Smooth muscle cell (in vitro differentiated cells): ENCODE measurements around the gene DPY30. TPM values are rescaled to one million over a fixed set of nuclear protein-coding genes. Genes with fewer than 3 reads are reported as not detected.

ENCODE experiments used
- DNase-seq: peaks from one replicate; lab custom pipeline; 2025; ENCODE audit not compliant: unreplicated experiment; lab: John Stamatoyannopoulos, UW
- H2AFZ ChIP-seq: fragments of 200-600 bp; sonication (generic); 2 replicates; pipeline ENCODE4 v1.6.0; 2016; ENCODE audit warnings: antibody characterized with exemption, low read depth, mild to moderate bottlenecking
- H3F3A ChIP-seq: fragments of 200-600 bp; sonication (generic); 2 replicates; pipeline ENCODE4 v1.6.0; 2017; ENCODE audit warnings: antibody characterized with exemption, low read depth
- H3K27ac ChIP-seq: fragments of 200-600 bp; sonication (generic); 2 replicates; pipeline ENCODE4 v1.5.1; 2016; ENCODE audit warnings: low read depth, mild to moderate bottlenecking
- H3K27me3 ChIP-seq: fragments of 200-600 bp; sonication (generic); 2 replicates; pipeline ENCODE4 v1.6.1; 2016; ENCODE audit warnings: low read depth, mild to moderate bottlenecking
- H3K36me3 ChIP-seq: fragments of 200-600 bp; sonication (generic); 2 replicates; pipeline ENCODE4 v1.5.1; 2016; ENCODE audit warnings: low read depth
- H3K4me1 ChIP-seq: fragments of 200-600 bp; sonication (generic); 2 replicates; pipeline ENCODE4 v1.5.1; 2016; ENCODE audit warnings: low read depth
- H3K4me2 ChIP-seq: fragments of 200-600 bp; sonication (generic); 2 replicates; pipeline ENCODE4 v1.6.0; 2016; ENCODE audit warnings: mild to moderate bottlenecking
- H3K4me3 ChIP-seq: fragments of 200-600 bp; sonication (generic); 2 replicates; pipeline ENCODE4 v1.5.1; 2016; ENCODE audit warnings: mild to moderate bottlenecking
- H3K79me2 ChIP-seq: fragments of 200-600 bp; sonication (generic); 2 replicates; pipeline ENCODE4 v1.6.0; 2016; ENCODE audit warnings: low read depth, mild to moderate bottlenecking
- H3K9ac ChIP-seq: fragments of 200-600 bp; sonication (generic); 2 replicates; pipeline ENCODE4 v1.6.0; 2016; ENCODE audit warnings: low read depth
- H3K9me3 ChIP-seq: fragments of 200-600 bp; sonication (generic); replicated peaks from 2 replicates; pipeline ENCODE4 v1.5.1; 2016; ENCODE audit warnings: low read depth
- H4K20me1 ChIP-seq: fragments of 200-600 bp; sonication (generic); 2 replicates; pipeline ENCODE4 v1.6.0; 2016; ENCODE audit warnings: low read depth
- CTCF ChIP-seq: fragments of 200-600 bp; sonication (generic); IDR thresholded peaks from 2 replicates; pipeline ENCODE4 v1.5.1; 2017; ENCODE audit warnings: borderline replicate concordance, mild to moderate bottlenecking, antibody characterized with exemption; ENCODE audit not compliant: insufficient read depth, poor library complexity, severe bottlenecking
- WGBS: methylation state at CpG from one replicate; pipeline ENCODE4 v1.1.7; 2016; ENCODE audit warnings: low lambda C conversion rate; 5-methylcytosine and 5-hydroxymethylcytosine counted together
- polyA plus RNA-seq: library from polyadenylated mRNA; unstranded; fragments of >200 nt; fragmentation: Nextera tagmentation; extraction: Ambion mirVana; gene quantifications from 2 replicates; pipeline ENCODE4 v1.2.1, GENCODE V29; 2016
- total RNA-seq: library from RNA; depleted of rRNA; stranded (reverse); fragments of >200 nt; gene quantifications from 2 replicates; pipeline ENCODE4 v1.2.3, GENCODE V29; 2014

The DPY30 gene
- total and polyA plus RNA-seq, 2 experiments from 2014 or later: 97.4 to 103 TPM

GRCh38 chr2:31979018-31979417, 60.6 kb downstream of the DPY30 start:
- Histone ChIP-seq H3K4me3 (no peak overlapping the region), H3K9ac (no peak overlapping the region), H2AFZ (no peak overlapping the region), H3K9me3 (no peaks in the 10 kb centered on the region), H3K4me2 (no peak overlapping the region), H3K79me2 (peaks cover 100% of the 10 kb centered on the region), H3K4me1 (peaks cover 4% of the 10 kb centered on the region), H3F3A (no peaks in the 10 kb centered on the region), H3K36me3 (no peaks in the 10 kb centered on the region), H4K20me1 (peaks cover 90% of the 10 kb centered on the region), H3K27ac (no peak overlapping the region), H3K27me3 (no peaks in the 10 kb centered on the region)
- DNase-seq: no peak
- 93% methylated on average over 3 of the region's 3 CpGs for WGBS
- TF ChIP-seq CTCF: no peak

GRCh38 chr2:31978436-31978835, 61.2 kb downstream of the DPY30 start:
- Histone ChIP-seq H3K4me3 (no peak overlapping the region), H3K9ac (no peak overlapping the region), H3F3A (no peaks in the 10 kb centered on the region), H3K4me1 (peaks cover 4% of the 10 kb centered on the region), H2AFZ (no peak overlapping the region), H3K27ac (no peak overlapping the region), H3K27me3 (no peaks in the 10 kb centered on the region), H3K9me3 (no peaks in the 10 kb centered on the region), H4K20me1 (peaks cover 90% of the 10 kb centered on the region), H3K79me2 (peaks cover 100% of the 10 kb centered on the region), H3K4me2 (no peak overlapping the region), H3K36me3 (no peaks in the 10 kb centered on the region)
- WGBS: 97% methylated on average over 6 of the region's 6 CpGs
- no peak for DNase-seq
- no peak for TF ChIP-seq CTCF

Other genes starting within 250 kb of the DPY30 start
- 33.4 and 52.6 TPM in 2 replicates for gene MEMO1, start 28.8 kb downstream of the DPY30 start, total RNA-seq
- gene MEMO1, start 28.8 kb downstream of the DPY30 start, polyA plus RNA-seq: 32.2 and 38.2 TPM in 2 replicates
- gene SPAST, start 23.8 kb upstream of the DPY30 start, total RNA-seq: 20.4 and 24.4 TPM in 2 replicates
- gene SPAST, start 23.8 kb upstream of the DPY30 start, polyA plus RNA-seq: 5.0 and 6.2 TPM in 2 replicates
- gene SLC30A6, start 126.1 kb upstream of the DPY30 start, total RNA-seq: 27.8 and 28.9 TPM in 2 replicates
- gene SLC30A6, start 126.1 kb upstream of the DPY30 start, polyA plus RNA-seq: 10.5 and 12.8 TPM in 2 replicates
- gene NLRC4, start 225.1 kb upstream of the DPY30 start, total RNA-seq: not detected in 2 replicates
- gene NLRC4, start 225.1 kb upstream of the DPY30 start, polyA plus RNA-seq: 0.16 and 0.37 TPM in 2 replicates
- gene YIPF4, start 238.1 kb upstream of the DPY30 start, total RNA-seq: 31.2 and 36.0 TPM in 2 replicates
- 56.0 and 56.6 TPM in 2 replicates for gene YIPF4, start 238.1 kb upstream of the DPY30 start, polyA plus RNA-seq